Epithelial cell of proximal tubule (primary cell): Measurements from ENCODE around the gene RERE. TPM values are rescaled to one million over a fixed set of nuclear protein-coding genes. Genes with fewer than 3 reads are reported as not detected.
A peak's percentile ranks its signal among the peaks of the same experiment; 100 is the strongest.
"Not testable (repeated sequence)": the region's sequence is repeated elsewhere in the genome, so short reads cannot be mapped to it uniquely, and the experiment has no call there.

Experiments
- DNase-seq: peaks from one replicate; pipeline ENCODE4 v3.0.0-alpha.2; 2011; ENCODE audit warnings: low read depth
- H3K4me3 ChIP-seq: 2 replicates; pipeline ENCODE4 v1.5.1; 2011; ENCODE audit warnings: low read depth, mild to moderate bottlenecking, low read length
- CTCF ChIP-seq: conservative IDR thresholded peaks from 2 replicates; pipeline ENCODE4 v1.5.1; 2012; ENCODE audit warnings: low read depth, mild to moderate bottlenecking, low read length
- total RNA-seq: library from RNA; depleted of rRNA; stranded (reverse); fragments of >200 nt; gene quantifications from 2 replicates; pipeline ENCODE4 v1.2.3, GENCODE V29; 2015

The RERE gene
- total RNA-seq, 1 donor from 2014 or later, result 18.0 TPM

GRCh38 chr1:8702472-8702849, 115.0 kb downstream of the RERE start:
- no peak for TF ChIP-seq CTCF
- no peak for DNase-seq

GRCh38 chr1:8701794-8702471, 115.5 kb downstream of the RERE start:
- TF ChIP-seq CTCF, result no peak
- no peak for DNase-seq
- peak overlapping the region; percentile 63 for H3K4me3 ChIP-seq

More at GRCh38 chr1:8702472-8702849, 115.0 kb downstream of the RERE start:
- H3K4me3 ChIP-seq, result peak overlapping the region; percentile 63

- no peak for DNase-seq
- no peak overlapping the region for H3K4me3 ChIP-seq
- TF ChIP-seq CTCF, result no peak
Observed at GRCh38 chr1:8699679-8700078, 117.8 kb downstream of the RERE start.

- DNase-seq, result no peak
- H3K4me3 ChIP-seq, result no peak overlapping the region
- TF ChIP-seq CTCF, result no peak
Observed at GRCh38 chr1:8698937-8699447, 118.4 kb downstream of the RERE start.

GRCh38 chr1:8698012-8698630, 119.3 kb downstream of the RERE start:
- TF ChIP-seq CTCF, result no peak
- no peak overlapping the region for H3K4me3 ChIP-seq
- DNase-seq, result no peak

GRCh38 chr1:8695442-8695841, 122.0 kb downstream of the RERE start:
- not testable (repeated sequence) for DNase-seq, H3K4me3 ChIP-seq

- no peak for TF ChIP-seq CTCF
- DNase-seq, result no peak
Observed at GRCh38 chr1:8693107-8693506, 124.3 kb downstream of the RERE start.

More at GRCh38 chr1:8693107-8693506, 124.3 kb downstream of the RERE start:
- H3K4me3 ChIP-seq, result no peak overlapping the region
